ENCODE measurements around the gene PCDHGC5. TPM values are rescaled to one million over a fixed set of nuclear protein-coding genes. Genes with fewer than 3 reads are reported as not detected.
A peak's percentile ranks its signal among the peaks of the same experiment; 100 is the strongest.

Gene PCDHGC5
- polyA plus RNA-seq, 1 experiment = 2.4 TPM

GRCh38 chr5:141519605-141520565 is 31.0 kb downstream of the PCDHGC5 start:
- no peak for TF ChIP-seq CTCF (IDR thresholded peaks at IDR 0.05; ENCODE audit: low read depth, low read length)
- Histone ChIP-seq H3K4me3 (ENCODE audit: low read depth, low read length) (no peak overlapping the region), H3K9me3 (ENCODE audit: control insufficient read depth, insufficient read depth, low read length) (no peaks in the 10 kb centered on the region), H3K27ac (ENCODE audit: low read depth, low read length) (no peak overlapping the region), H3K27me3 (ENCODE audit: control insufficient read depth, insufficient read depth, low read length) (no peaks in the 10 kb centered on the region)
- DNase-seq (ENCODE audit: low read depth, low spot score) = no peak
- POLR2A ChIA-PET = interaction anchor here (0.6 to 2.2 kb wide), 2 partner anchors 11 to 191 kb away, joined by 3 to 40 read pairs; no protein-coding TSS in a partner anchor
- CTCF ChIA-PET = interaction anchor here (1.0 to 7.0 kb wide), 4 partner anchors 9 to 44 kb away, joined by 4 to 165 read pairs (median 12); no protein-coding TSS in a partner anchor

GRCh38 chr5:141521244-141521781 is 32.4 kb downstream of the PCDHGC5 start:
- DNase-seq (ENCODE audit: low read depth, low spot score) = peak; percentile 97
- ChIA-PET POLR2A (interaction anchor here (1.1 to 2.2 kb wide), 5 partner anchors 9 to 44 kb away, joined by 3 to 40 read pairs (median 9); partner anchors contain the start of gene PCDHGC5), CTCF (interaction anchor here (0.6 to 9.0 kb wide), 12 partner anchors 10 to 1163 kb away, joined by 3 to 165 read pairs (median 5); partner anchors contain the start of genes PCDHGA12, PCDHGB3 and PCDHGC5)
- no peaks in the 10 kb centered on the region for H3K9me3 ChIP-seq (ENCODE audit: control insufficient read depth, insufficient read depth, low read length)
- H3K4me3 ChIP-seq (ENCODE audit: low read depth, low read length) = no peak overlapping the region
- TF ChIP-seq CTCF (IDR thresholded peaks at IDR 0.05; ENCODE audit: low read depth, low read length) = no peak
- H3K27ac ChIP-seq (ENCODE audit: low read depth, low read length) = peak overlapping the region; percentile 92
- H3K27me3 ChIP-seq (ENCODE audit: control insufficient read depth, insufficient read depth, low read length) = no peaks in the 10 kb centered on the region

DNA sequence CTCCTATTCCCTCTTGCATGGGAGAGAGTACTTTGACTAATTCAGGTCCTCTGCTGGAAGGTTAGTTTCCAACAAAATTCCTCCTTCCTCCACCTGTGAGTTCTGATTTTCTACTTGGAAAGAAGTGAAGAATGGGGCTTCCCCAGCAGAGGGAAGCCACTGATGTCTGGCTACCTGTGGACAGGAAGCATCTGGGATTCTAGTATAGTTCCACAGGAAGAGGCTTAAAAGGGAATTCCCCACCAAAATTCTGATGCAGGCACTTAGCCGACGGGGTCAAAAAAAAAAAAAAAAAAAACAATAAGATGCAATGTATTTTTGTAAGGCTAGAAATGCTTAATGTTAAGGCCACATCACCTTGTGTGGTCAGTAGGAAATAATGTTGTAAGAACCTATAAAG is 33.4 kb downstream of the PCDHGC5 start:
- Histone ChIP-seq H3K4me3 (ENCODE audit: low read depth, low read length) (no peak overlapping the region), H3K27me3 (ENCODE audit: control insufficient read depth, insufficient read depth, low read length) (no peaks in the 10 kb centered on the region), H3K27ac (ENCODE audit: low read depth, low read length) (peak overlapping the region; percentile 92), H3K9me3 (ENCODE audit: control insufficient read depth, insufficient read depth, low read length) (no peaks in the 10 kb centered on the region)
- ChIA-PET POLR2A (interaction anchor here (1.0 to 1.4 kb wide), 2 partner anchors 10 to 35 kb away, joined by 4 to 10 read pairs; no protein-coding TSS in a partner anchor), CTCF (interaction anchor here (0.9 to 9.0 kb wide), 12 partner anchors 11 to 1164 kb away, joined by 3 to 165 read pairs (median 5); partner anchors contain the start of genes PCDHGA10, PCDHGA12, PCDHGB3 and PCDHGC3)
- no peak for TF ChIP-seq CTCF (IDR thresholded peaks at IDR 0.05; ENCODE audit: low read depth, low read length)
- no peak for DNase-seq (ENCODE audit: low read depth, low spot score)

- peak overlapping the region; percentile 95 for H3K27ac ChIP-seq (ENCODE audit: low read depth, low read length)
- H3K9me3 ChIP-seq (ENCODE audit: control insufficient read depth, insufficient read depth, low read length) = no peaks in the 10 kb centered on the region
- no peak for TF ChIP-seq CTCF (IDR thresholded peaks at IDR 0.05; ENCODE audit: low read depth, low read length)
- DNase-seq (ENCODE audit: low read depth, low spot score) = no peak
- ChIA-PET POLR2A (interaction anchor here (0.6 to 1.5 kb wide), 6 partner anchors 11 to 111 kb away, joined by 3 to 7 read pairs (median 3); partner anchors contain the start of genes PCDHGA10 and PCDHGC3), CTCF (interaction anchor here (0.5 to 9.0 kb wide), 38 partner anchors 11 to 185 kb away, joined by 3 to 165 read pairs (median 5); partner anchors contain the start of genes PCDHGA10, PCDHGA11, PCDHGA12 and PCDHGA2)
- H3K4me3 ChIP-seq (ENCODE audit: low read depth, low read length) = no peak overlapping the region
- no peaks in the 10 kb centered on the region for H3K27me3 ChIP-seq (ENCODE audit: control insufficient read depth, insufficient read depth, low read length)
These were observed 35.1 kb downstream of the PCDHGC5 start for GRCh38 chr5:141523991-141524390.

All from AG04450 (cell line).